ENCODE measurements around the gene SST. TPM values are rescaled to one million over a fixed set of nuclear protein-coding genes. Genes with fewer than 3 reads are reported as not detected.

SST gene
- polyA plus RNA-seq, 1 experiment: 0.15 TPM

GRCh38 chr3:187705164-187705563 lies 35.0 kb upstream of the SST start:
- DNase-seq (ENCODE audit: low read depth): no peak
- ChIA-PET CTCF (interaction anchor here (1.1 to 6.3 kb wide), 6 partner anchors 9 to 485 kb away, joined by 4 to 62 read pairs (median 8); no protein-coding TSS in a partner anchor), POLR2A (no interaction called here)
- Histone ChIP-seq H3K27me3 (ENCODE audit: control insufficient read depth, insufficient read depth, low read length) (peaks cover 1% of the 10 kb centered on the region), H3K36me3 (ENCODE audit: control insufficient read depth, insufficient read depth, low read length) (no peaks in the 10 kb centered on the region), H3K4me3 (ENCODE audit: low read depth, low read length) (no peak overlapping the region)
- TF ChIP-seq, protein P1, sequence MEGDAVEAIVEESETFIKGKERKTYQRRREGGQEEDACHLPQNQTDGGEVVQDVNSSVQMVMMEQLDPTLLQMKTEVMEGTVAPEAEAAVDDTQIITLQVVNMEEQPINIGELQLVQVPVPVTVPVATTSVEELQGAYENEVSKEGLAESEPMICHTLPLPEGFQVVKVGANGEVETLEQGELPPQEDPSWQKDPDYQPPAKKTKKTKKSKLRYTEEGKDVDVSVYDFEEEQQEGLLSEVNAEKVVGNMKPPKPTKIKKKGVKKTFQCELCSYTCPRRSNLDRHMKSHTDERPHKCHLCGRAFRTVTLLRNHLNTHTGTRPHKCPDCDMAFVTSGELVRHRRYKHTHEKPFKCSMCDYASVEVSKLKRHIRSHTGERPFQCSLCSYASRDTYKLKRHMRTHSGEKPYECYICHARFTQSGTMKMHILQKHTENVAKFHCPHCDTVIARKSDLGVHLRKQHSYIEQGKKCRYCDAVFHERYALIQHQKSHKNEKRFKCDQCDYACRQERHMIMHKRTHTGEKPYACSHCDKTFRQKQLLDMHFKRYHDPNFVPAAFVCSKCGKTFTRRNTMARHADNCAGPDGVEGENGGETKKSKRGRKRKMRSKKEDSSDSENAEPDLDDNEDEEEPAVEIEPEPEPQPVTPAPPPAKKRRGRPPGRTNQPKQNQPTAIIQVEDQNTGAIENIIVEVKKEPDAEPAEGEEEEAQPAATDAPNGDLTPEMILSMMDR (IDR thresholded peaks at IDR 0.05; ENCODE audit: insufficient read depth, low read depth, low read length): no peak

- H3K4me3 ChIP-seq (ENCODE audit: low read depth, low read length): no peak within 1 kb of the TSS
- CTCF ChIA-PET: interaction anchor here (1.0 to 6.3 kb wide), 5 partner anchors 12 to 384 kb away, joined by 3 to 62 read pairs (median 12); no protein-coding TSS in a partner anchor
- H3K27me3 ChIP-seq (ENCODE audit: control insufficient read depth, insufficient read depth, low read length): peaks cover 1% of the 10 kb centered on the region
- no peak for DNase-seq (ENCODE audit: low read depth)
- no peaks in the 10 kb centered on the region for H3K36me3 ChIP-seq (ENCODE audit: control insufficient read depth, insufficient read depth, low read length)
- TF ChIP-seq, protein P1 (IDR thresholded peaks at IDR 0.05; ENCODE audit: insufficient read depth, low read depth, low read length): no peak
- POLR2A ChIA-PET: no interaction called here
Observed at GRCh38 chr3:187702507-187703033, 32.4 kb upstream of the SST start, which contains the start of gene RTP2. Gene RTP2 (minus strand): TSS chr3:187702557. CDS start chr3:187702128, 429 bp downstream.

- Histone ChIP-seq H3K36me3 (ENCODE audit: control insufficient read depth, insufficient read depth, low read length) (no peaks in the 10 kb centered on the region), H3K4me3 (ENCODE audit: low read depth, low read length) (no peak overlapping the region), H3K27me3 (ENCODE audit: control insufficient read depth, insufficient read depth, low read length) (peaks cover 1% of the 10 kb centered on the region)
- TF ChIP-seq, protein P1 (IDR thresholded peaks at IDR 0.05; ENCODE audit: insufficient read depth, low read depth, low read length): no peak
- CTCF ChIA-PET: interaction anchor here (0.6 to 6.3 kb wide), 3 partner anchors 14 to 696 kb away, joined by 4 to 62 read pairs (median 4); no protein-coding TSS in a partner anchor
- DNase-seq (ENCODE audit: low read depth): no peak
- POLR2A ChIA-PET: no interaction called here
Observed at GRCh38 chr3:187700249-187700648, 30.1 kb upstream of the SST start.

GRCh38 chr3:187698499-187699399 lies 28.6 kb upstream of the SST start:
- Histone ChIP-seq H3K27me3 (ENCODE audit: control insufficient read depth, insufficient read depth, low read length) (peaks cover 1% of the 10 kb centered on the region), H3K36me3 (ENCODE audit: control insufficient read depth, insufficient read depth, low read length) (no peaks in the 10 kb centered on the region), H3K4me3 (ENCODE audit: low read depth, low read length) (no peak overlapping the region)
- ChIA-PET POLR2A (no interaction called here), CTCF (no interaction called here)
- TF ChIP-seq, protein P1 (IDR thresholded peaks at IDR 0.05; ENCODE audit: insufficient read depth, low read depth, low read length): no peak
- DNase-seq (ENCODE audit: low read depth): no peak

DNA sequence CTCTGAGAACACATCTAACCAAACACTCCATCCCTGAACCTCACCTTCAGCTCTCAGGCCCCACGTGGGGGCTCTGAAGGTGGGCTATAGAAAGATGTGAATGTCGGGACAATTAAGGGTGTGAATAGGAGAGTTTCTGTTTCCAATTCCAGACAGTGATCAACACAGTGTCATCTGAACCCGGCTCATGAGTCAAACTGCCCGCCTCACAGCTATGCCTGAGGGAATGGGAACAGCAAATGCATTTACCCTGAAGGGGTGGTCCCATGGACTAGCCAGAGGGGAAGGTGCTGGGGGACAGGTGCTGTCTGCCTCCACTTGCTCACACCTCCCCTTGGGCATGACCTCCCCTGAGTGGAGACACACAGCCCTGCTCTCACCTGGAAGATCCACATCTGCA lies 25.8 kb upstream of the SST start:
- Histone ChIP-seq H3K4me3 (ENCODE audit: low read depth, low read length) (no peak overlapping the region), H3K27me3 (ENCODE audit: control insufficient read depth, insufficient read depth, low read length) (peaks cover 1% of the 10 kb centered on the region), H3K36me3 (ENCODE audit: control insufficient read depth, insufficient read depth, low read length) (no peaks in the 10 kb centered on the region)
- CTCF ChIA-PET: interaction anchor here (0.7 to 4.7 kb wide), 5 partner anchors 16 to 476 kb away, joined by 3 to 23 read pairs (median 3); no protein-coding TSS in a partner anchor
- TF ChIP-seq, protein P1 (IDR thresholded peaks at IDR 0.05; ENCODE audit: insufficient read depth, low read depth, low read length): no peak
- POLR2A ChIA-PET: no interaction called here
- DNase-seq (ENCODE audit: low read depth): no peak
